Airway epithelial cell (primary cell): Measurements from ENCODE around the gene FEZF2. TPM values are rescaled to one million over a fixed set of nuclear protein-coding genes. Genes with fewer than 3 reads are reported as not detected.

Experiments used
- total RNA-seq: library from RNA; depleted of rRNA; stranded (reverse); fragments of >200 nt; gene quantifications from 2 replicates; pipeline ENCODE4 v1.2.3, GENCODE V29; 2015

FEZF2 gene
- total RNA-seq, result not detected in 2 replicates

GRCh38 chr3:62373215-62373614 is at the start of gene FEZF2:
TSS of gene FEZF2 (minus strand) at chr3:62373550. CDS start at chr3:62372868, 682 bp downstream.

